Activated T-cell treated with anti-CD3 and anti-CD28 coated beads for 48 hours (primary cell): ENCODE measurements around the gene RGS13.

Source experiments
- DNase-seq: peaks from one replicate; pipeline ENCODE4 v3.0.0-alpha.2; 2020; ENCODE audit warnings: low read depth

Gene RGS13

DNA sequence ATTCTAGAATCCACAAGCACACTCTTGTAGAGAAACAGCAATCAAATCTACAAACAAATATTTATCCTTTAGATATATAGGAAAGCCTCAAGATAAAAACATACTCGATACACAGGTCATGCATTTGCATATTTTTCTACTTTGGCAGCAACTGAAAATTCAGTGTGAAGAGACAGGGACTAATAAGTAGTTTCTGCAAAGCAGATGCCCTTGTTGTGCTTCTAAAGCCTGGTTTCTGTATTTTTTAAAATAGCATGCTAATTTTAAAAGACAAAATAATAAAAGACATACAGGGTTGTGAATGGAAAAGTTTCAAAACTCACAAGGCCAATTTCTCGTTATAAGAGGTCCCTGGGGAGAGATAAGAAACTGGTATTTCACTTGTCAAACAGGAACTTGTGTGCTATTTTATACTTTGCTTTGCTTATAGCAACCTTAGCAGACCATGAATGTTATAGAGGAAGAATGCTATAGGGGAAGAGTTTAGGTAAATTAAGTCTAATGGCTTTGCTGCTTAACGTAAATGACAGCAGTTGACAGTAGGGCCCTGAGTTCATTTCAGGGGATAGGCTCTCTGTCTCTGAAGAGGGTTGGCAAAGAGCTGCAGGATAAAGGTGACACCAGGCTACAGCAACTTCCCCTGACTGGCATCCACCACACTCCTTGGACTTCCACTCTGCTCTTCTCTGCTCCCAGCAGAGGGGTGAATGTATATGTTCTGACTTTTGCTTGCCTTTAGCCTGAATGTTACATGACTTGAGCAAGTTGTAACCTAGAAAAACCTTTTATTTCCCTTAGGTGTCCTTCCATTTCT is 9.4 kb upstream of the RGS13 start:
- DNase-seq = no peak

DNA sequence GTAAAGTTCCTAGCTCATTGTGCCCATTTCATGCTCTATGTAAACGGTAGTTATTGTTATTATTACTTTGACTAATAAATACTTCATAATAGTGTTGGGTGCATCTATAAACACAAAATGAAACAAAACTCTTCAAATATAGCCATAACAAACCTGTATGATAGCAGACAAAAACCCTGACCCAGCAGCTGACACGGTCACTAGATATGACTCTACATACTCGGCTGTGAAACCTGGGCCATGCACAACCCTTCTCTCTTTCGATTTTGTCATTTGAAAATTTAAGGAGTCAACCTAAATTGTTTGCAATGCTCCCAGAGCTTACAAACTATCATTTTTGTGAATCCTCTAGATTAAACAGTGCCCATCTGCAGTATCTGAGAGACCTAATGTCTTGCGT is 8.0 kb upstream of the RGS13 start:
- no peak for DNase-seq

DNA sequence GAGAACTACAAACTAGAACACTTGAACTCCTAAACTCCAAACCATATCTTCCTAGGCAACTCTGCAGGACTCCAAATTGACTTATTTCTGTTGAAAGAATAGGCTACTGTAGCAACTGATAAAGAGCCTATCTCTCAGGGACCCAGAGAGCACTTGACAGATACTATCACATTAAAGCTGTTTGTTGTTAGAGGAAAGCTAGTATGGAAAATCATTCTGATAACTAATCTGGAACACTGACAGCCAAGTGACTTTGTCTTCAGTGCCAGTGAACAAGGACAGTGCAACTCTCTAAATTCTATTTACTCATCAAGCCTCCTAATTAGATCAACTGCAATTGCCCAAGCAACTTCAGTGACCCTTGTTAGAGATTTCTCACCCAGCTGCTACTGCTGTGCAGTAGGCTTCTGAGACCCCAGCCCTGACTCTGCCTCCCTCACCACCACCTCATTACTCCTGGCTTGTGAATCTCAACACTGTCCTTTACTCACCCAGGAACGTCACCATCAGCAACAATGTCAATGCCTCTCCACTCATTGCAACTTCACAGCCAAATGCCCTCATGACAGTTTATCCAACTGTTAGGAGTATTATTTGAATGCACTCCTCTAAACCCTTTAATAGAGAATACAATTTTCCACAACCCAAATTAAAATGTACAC is 7.4 kb upstream of the RGS13 start:
- no peak for DNase-seq

DNA sequence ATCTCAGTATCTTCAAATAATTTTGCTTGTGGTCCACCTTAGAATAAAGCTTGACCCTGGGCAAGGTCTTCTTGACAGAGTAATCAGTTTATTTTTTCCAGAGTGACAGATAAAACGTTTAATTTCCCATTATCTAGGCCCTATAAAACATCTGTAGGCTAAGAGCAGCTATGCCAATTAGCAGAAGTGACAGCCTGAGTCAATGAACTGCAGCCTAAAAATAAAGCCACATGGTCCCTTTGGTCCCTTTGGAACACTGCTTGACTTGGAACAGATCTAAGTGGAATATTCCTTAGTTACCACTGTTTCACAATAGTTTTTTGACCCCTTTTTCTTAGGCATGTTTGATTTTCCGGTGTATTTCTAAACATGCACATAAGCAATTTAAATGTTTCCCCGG is 6.3 kb upstream of the RGS13 start:
- no peak for DNase-seq

DNA sequence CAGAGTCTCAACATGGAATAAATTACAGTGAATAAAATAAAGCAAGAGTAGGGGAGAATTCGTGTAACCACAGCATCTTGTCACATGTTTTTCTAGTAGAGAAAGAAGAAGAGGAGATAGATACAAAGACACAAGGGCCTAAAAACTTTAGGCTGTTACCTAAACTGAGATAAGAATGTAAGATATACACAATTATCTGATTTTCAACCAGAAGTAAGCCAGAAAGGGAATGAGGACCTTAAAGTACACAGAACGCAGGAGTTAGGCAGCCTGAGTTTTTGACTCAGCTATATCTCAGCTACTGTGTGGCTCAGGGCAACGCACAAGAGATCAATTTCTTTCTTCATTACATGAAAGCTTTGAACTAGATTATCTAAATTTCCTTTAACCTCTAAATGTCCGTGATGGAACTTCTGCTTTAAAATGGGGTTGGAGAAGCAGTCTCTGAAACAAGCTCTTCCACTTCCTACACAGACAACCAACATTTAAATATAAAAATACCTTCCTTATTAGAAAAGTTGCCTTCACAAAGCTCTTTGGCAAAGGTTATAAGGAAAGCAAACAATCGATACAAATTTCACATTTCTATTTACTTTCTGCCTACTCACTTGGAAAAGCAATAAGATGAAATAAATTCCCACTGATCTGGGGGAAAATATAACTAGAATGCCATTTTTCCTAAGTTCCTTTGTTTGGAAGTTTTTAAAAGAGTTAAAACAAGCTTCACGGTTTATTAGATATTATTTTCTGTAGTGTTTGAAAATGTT is 5.2 kb upstream of the RGS13 start:
- DNase-seq = no peak

DNA sequence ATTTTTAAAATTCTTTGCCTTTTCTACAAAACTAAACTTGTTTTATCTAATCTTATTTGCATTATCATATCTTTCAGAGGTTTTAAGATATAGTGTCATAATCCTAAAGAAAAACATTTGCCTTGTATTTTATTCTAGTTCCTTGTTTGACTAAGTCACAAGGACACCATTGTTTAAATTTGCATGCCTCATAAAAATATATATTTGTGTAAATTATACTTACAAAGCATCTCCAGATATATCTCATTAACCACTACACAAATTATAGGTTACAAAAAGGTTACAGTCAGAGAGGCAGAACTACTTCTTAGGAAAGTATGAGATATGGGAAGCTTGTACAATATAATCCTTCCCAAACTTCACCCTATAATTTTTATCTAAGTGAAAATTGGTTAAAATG is 4.2 kb upstream of the RGS13 start:
- DNase-seq = no peak

DNA sequence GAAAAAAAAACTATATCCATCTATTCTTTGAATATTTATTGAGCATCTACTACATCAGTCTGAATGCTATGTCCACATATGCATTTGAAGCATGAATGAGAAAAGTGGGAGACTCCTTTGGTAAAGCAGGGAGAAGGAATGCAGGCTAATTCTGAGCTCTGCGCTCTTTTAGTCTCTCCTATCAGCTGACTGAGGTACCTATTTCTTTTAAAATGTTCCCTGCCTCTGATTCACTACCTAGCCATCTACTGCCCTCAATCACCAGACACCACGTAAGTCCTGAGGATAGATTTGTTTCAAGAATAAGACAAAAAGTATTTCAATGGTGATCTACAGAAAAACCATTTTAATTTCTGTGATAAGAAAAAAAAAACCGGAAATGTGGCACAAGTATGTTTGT is 3.8 kb upstream of the RGS13 start:
- no peak for DNase-seq

DNA sequence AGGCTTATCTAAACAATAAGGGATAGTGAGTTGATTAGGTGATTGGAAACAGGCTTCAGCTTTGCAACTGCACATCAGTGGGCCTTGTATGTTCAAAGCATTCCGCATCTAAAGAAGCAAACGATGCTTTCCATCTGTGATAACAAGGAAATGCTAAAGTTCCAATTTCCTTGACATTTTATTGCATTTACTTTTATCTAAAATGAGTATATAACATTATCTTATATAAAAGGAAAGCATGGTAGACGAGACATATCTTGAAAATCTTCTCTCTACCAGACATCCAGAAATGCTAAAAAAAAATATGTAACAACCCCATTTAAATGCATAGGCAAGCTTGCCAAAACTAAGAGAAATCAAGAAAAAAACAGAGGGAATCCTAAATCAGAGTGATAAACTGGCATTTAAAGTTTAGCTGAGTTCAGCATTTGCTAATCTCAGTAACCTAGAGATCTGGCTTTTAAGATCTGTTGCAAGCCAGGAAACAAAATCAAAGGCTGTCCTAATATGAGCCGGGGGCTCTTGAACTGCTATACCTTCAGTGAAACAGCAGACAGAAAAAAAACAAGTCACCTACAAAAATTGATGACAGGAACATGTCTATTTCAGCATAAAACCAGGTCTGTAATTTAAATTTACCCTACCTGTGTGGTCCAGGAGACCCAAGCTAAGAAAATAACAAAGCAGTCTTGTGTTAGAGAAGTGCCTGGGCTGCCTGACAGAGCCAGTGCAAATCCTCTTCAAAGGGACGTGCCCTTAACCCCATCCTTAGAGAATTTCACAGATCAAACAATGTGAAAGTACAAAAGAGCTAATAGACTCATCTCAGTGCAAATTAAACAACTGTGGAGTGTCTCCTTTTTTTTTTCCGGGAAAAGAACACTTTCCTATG is 3.1 kb upstream of the RGS13 start:
- DNase-seq = no peak

DNA sequence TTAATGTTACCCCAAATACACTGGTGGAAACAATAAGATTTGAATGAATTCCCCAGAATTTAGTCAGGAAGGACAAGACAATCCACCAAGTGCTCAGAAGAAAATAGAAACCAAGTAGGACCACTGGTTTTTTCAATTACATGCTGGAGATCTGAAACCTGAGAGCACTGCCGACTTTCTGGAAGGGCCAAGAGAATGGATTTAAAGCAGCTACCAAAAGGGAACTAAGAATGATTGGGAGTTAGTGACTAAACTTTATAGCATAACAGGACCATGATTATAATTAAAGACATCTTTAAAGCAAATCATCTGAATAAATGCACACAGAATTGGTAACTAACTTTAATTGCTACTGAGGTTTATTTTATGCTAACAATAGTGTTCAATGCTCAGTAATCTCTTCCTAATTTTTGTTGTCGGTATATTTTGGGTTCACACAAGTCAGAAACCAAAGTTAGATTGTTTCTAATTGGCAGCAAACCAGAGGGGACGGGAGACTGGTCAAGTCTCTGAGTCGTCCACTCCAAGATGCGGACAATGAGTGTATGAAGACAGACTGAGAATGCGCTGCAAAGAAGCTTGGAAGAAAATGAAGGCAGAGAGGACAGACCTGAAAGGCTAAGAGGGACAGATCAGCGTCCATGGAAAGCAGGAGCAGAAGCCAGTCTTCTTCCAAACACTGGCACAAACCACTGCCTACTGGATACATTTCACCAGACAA is 2.3 kb upstream of the RGS13 start:
- no peak for DNase-seq

DNA sequence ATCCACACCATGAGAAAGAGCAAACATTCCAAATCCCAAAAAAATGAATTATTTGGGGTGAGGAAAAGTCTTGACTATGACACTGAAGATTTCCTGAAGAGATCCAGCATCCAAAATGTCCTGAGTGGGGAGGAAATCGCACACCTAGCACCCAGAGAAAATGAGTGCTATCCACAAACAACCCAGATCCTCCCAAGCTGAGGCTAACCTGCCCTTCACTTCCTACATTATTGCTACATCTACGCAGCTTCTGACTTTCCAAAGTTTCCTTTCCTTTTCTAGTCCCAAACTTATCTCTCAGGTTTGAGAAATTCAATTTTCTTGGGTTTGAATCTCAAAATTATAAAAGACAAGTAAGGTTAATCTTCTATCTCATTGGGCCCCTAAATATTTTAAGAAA is 906 bp upstream of the RGS13 start:
- no peak for DNase-seq

DNA sequence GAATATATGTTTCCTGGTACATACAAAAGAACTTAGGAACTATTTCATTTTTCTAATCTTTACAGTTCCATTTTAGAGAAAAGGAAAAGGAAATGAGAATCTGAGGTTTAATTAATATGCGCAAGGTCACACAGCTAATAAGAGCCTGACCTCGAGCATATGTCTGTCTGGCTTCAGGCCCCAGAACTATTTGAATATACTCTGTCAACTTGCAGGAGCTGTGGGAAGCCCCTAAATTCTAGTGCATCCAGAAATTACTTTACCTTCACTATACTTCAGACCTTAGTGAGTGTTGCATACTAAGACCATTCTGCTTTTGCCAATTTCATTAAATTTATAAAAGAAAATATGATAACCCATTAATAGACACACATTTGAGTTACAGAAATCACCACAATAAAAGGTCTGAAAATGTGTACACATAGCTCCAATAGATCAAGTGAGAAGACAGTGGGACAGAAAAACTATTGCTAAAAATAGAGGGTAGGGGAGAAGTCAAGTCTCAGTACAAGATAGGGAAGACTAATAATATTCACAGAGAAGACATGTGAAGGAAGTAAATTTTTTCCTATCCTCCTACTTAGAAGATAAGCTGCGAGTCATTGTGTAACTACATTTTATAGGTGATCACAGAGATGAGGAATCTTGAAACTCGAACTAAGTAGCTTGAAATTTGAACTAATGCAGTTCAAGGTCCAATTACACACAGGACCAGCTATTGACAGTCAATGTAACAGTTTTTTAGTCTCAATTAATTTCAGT is 3.8 kb downstream of the RGS13 start:
- no peak for DNase-seq

DNA sequence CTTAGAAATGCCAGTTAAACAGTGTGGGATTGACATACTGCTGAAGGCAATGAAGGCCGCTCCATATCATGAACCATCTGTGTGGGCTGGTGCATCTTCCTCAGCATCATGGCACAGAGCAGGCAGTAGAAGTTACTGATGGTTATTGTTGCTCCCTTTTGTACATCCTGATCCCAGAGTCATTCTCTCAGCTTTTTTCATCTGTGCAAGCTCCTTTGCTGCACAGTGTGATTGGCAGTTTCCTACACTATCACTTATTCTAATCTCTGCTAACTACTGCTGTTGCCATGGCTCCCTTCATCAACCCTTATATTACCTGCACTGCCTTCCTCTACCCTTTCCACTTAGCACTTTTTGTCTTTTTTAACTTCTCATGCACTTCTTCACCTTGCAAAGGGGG is 16.2 kb downstream of the RGS13 start:
- DNase-seq = no peak

DNA sequence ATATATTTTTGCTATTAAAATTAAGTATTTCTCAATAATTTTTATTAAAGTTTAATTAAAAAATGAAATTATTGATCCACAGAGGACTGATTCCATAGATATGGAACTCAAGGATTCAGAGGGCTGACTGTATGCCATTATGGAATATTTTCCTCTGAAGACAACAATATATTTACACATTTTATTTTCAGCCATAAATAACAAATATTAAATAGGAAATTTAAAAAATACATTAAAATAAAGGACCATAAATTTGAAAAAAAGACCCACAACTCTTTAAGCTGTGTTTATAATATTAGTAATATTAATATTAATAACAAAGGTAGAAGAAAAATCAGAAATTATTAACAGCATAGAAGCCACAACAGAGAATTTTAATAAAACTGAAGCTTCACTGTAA is 18.2 kb downstream of the RGS13 start:
- DNase-seq = no peak

DNA sequence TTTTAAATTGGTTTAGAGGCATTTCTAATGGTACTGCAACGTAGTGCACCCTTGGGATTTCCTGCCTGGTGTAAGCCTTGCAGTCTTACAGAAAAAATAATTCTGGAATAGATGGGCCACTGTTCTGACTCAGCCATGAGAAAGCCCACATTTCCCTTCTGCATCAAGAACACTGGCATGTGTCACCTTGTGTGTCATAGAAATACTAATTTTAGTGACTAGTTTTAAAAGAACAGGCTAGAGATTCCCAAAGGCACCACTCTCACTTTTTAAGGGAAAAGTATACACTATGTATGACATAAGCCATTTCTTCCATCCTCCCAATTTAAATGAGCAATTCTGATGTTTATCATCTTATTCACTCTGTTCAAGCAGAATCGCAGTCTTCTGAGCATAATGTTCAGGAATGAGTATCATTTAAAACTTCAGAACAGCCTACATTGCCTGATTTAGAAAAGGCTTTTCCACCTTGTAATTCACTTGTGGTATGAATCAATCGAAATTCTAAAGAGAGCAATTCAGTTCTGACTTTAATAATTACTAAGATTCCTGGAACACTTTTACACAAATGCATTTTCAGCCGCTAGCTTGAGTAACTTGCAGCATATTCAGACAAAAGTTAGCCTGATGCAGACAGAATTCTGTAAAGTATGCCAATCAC is 18.8 kb downstream of the RGS13 start:
- DNase-seq = no peak

DNA sequence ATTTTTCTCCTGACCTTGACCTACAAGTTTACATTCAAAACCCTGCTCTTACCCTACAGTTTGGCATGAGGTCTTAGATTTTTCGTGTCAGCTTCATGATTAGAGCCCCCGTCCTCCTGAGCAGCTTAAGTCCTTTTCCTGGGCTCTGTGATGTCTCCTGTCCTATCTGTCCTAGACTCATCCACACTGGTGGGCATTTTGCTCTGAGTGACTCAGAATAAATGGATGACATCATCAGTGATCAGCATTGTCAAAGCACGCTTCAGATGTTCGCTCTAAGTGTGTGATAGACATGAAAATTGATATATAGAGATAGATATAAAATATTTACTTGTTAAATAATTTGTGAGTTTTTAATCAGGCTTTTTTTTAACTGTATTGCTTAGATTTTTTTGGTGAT is 21.8 kb downstream of the RGS13 start:
- no peak for DNase-seq

DNA sequence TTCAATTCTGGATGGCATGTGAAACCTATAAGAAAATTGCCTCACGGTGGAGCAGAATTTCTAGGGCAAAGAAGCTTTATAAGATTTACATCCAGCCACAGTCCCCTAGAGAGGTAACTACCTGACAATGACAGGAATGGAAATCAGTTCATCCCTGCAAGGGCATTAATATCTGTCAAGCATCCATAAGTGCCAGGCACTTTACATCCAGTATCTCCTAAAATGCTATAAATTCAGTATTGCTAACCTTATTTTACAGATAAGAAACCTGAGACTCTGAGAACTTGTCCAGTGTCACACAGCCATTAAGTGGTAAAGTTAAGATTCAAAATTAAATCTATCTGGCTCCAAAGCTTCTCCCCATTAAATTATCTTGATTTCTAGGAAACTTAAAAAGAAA is 22.3 kb downstream of the RGS13 start:
- no peak for DNase-seq

DNA sequence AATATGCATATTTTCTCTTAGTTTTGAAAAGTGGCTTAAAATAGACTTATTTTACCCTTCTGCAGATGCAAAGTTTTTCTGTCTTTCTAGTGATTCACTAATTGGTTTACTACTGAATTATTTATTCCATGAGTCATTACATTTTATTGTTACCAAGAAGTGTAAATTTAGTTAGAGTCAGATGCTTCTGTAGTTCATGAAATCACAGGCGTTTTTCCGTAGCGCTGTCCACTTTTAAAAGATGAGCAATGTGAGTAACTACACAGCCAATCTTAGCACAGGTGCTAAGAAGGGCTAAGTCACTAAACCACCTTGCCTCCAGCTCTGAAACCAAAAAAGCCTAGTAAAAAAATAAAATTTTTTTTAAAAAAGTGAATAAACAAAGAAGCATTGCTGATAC is 24.7 kb downstream of the RGS13 start:
- DNase-seq = no peak

DNA sequence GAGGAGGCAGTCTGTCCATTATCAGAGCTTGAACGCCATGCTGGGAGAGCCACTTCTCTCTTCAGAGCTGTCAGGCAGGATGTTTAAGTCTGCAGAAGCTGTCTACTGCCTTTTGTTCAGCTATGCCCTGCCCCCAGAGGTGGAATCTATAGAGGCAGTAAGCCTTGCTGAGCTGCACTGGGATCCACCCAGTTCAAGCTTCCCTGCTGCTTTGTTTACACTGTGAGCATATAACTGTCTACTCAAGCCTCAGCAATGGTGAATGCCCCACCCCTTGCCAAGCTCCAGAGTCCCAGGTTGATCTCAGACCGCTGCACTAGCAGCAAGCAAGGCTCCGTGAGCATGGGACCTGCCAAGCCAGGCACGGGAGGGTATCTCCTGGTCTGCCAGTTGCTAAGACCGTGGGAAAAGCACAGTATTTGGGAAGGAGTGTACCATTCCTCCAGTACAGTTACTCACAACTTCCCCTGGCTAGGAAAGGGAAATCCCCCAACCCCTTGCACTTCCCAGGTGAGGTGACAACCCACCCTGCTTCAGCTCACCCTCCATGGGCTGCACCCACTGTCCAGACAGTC is 32.5 kb downstream of the RGS13 start:
- no peak for DNase-seq

DNA sequence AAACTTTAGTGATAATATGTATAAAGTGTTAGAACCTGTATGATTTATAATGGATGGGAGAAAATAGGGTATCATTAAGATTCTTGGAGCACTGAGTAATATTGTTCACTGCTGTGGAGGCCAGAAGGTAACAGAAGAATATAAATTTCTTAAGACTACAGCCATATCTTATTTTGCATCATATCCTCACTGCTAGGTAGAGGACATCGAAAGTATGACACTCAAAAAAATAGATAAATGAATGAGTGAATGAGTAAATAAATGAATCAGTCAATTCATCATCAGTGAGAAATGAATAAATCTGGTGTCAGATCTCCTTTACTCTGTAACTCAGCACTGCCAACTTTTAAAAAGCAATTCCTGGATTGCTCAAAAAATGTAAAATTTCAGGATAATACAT is 33.2 kb downstream of the RGS13 start:
- DNase-seq = no peak

DNA sequence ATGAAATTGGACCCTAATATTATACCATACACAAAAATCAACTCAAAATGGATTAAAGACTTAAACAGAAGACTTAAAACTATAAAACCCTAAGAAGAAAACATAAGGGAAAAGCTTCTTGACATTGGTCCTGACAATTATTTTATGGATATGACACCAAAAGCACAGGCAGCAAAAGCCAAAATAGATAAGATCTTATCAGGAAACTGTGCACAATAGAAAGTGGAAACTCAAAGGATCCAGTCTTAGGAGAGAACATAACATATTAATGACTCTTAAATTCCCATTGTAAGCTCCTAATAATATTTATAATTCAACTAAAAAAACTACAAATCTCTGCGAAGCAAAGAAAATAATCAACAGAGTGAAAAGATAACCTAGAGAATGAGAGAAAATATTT is 39.8 kb downstream of the RGS13 start:
- no peak for DNase-seq
